ENCODE measurements around the gene RASSF6.
"Not testable (repeated sequence)": the region's sequence is repeated elsewhere in the genome, so short reads cannot be mapped to it uniquely, and the experiment has no call there.

The RASSF6 gene

DNA sequence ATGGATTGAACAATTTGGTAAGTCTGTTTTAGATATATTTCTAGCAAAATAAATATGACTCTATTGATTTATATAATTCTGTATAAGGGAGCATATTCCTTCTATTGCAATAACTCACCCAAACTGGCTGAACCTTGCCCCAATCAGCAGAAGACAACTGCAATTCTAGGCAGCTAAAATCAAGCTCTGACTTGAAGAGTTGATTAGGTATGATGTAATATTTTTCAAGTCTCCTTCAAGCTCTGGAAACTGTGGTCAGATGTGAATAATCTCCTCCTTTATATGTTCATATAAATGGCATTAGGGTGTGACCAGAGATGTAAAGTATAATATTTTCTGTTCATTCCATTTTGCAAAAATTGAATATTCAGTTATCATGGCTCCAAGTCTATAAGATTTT is 8.2 kb downstream of the RASSF6 start:
- no peak for DNase-seq (ENCODE audit: low read depth in 3 of 3)

DNA sequence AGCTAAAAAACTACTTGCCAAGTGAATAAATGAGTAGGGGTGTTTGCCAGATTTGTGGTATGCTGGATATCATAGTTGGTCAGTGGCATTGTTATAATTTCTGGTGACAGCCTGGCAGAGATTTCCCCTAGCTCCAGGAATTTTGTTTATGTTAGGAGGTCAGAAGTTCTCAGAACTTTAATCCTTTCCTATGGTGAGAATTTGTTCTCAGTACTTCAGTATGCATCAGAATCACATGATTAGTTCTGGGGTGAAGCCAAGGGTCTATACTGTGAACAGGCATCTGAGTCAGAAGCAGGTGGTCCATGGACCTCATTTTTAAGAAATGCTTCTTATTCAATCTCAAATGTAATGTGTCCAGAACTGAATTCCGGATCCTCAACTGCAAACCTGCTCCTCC is 10.5 kb downstream of the RASSF6 start:
- DNase-seq (ENCODE audit: low read depth in 3 of 3) = no peak

DNA sequence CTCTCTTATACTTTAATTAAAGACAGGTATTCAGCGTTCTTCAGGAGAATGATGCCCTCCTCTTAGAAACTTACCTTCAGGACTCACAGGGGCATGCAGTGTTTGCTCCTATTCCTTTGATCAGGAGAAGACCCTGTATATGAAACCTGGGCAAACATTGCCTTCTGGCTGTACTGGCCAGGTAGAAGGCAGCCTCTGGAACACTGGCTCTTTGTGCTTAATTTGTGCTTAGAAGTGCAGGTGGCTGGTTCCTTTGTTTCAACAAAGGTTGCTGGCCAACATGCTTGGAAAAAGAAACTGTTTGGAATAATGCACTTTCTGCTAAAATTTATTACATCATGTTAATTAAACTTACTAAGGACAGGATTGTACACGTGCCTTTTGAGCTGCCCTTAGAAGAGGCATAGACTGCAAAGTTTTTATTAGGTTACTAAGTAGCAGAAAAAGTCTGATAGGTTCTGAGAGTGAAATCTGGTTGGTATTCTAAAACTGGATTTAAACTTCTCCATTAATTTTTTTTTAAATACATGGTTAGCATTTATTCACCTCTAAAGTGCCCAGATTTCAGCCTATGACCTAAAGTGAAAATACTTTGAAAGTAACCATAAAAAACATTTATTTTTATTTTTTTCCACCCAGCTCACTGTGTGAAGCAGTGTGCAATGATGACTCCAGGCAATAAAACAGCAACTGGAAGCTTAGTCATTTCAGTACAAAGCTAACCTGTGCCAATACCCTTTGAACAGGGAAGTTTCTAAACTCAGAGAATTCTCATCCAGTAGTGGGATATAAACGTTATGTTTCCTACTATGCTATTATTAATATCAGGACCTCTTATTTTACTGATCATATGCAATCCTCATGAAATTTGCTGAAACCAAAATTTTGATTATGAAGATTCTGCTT is 11.3 kb downstream of the RASSF6 start:
- no peak for DNase-seq (ENCODE audit: low read depth in 3 of 3)

DNA sequence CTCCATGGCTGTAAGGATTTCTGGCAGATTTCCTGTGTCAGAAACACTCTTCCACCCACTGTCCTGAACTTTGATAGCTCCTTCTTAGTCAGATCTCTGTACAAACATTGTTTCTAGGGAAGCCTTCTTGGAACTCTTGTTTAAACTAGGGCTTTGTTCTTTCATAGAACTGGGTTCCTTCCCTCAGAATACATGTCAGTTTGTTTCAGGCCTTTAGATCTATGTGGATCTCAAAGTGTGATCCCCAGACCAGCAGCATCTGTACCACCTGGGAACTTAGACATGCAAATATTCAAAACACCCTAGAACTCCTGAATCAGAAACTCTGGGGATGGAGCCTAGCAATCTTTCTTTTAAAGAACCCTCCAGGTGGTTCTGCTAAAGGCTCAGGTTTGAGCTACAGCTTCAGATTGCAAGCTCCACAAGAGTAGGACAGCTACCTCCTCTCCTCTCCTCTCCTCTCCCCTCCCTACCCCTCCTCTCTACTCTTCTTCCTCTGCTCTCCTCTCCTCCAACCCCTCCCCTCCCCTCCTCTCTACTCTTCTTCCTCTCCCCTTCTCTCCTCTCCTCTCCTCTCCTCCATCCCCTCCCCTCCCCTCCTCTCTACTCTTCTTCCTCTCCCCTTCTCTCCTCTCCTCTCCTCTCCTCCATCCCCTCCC is 12.7 kb downstream of the RASSF6 start:
- DNase-seq (ENCODE audit: low read depth in 3 of 3) = no peak

DNA sequence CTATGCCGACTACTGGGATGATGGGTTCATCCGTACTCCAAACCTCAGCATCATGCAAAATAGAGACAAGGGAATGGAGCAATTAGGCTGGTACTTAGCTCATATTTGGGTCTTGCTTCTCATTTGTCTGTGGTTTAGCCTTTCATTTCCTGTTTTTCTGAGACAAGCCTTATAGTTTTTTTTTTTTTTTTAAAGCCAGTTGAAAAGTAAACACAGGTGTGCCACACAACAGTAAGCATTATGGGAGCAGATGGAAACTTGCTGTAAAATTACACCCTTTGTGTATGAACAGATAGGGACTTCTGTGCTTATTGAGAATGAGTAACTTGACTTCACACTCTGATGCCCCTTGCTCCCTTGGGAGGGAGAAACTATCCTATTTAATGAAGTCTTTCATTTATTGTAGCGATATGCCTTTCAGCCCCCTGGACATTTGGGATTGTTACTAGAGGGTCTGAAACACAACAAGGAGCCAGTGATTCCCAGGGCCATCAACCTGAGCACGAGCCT is 13.7 kb downstream of the RASSF6 start:
- no peak for DNase-seq (ENCODE audit: low read depth in 3 of 3)

DNA sequence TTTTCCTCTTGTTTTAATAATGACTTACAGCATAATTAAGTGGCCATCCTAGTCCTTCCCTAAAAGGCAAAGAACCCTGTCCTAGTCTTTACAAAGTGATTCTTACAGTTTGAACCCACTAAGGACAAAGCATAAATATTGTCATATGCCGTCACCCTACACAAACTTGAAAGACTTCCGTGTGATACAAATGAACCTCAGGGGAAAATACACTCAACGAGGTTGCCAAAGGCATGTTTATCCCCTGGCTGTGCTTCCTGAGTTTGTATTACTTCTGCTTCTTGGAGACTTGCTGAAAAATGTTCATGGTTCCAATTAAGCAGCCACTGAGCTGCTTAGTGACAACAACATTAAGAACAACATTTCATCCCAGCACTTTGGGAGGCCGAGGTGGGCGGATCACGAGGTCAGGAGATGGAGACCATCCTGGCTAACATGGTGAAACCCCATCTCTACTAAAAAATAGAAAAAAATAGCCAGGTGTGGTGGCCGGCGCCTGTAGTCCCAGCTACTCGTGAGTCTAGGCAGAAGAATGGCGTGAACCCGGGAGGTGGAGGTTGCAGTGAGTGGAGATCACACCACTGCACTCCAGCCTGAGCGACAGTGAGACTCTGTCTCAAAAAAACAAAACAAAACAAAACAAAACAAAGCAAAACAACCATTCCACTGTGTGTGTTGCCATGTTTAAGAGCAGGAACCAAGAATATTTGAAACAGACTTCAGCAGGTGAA is 16.2 kb downstream of the RASSF6 start:
- DNase-seq (ENCODE audit: low read depth in 3 of 3) = no peak

DNA sequence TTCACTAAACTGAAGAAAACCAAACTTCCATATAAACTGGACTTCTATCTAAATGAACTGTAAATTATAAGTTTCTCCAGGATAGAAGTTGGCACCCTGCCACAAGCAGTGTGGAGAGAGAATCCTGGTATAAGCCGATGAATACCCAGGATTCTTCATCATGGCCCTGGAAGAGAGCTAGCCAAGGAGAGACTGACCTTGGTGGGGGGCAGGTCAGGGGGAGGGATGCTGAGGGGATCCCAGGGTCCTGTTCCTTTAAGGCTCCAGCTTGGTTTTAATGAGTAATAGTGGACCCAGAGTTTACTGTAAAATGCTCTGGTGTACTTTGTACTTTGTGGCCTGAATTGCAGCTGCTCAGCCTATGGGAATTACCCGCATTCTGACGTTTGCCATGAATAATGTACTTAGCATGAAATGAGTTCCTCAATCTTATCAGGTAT is 16.9 kb downstream of the RASSF6 start:
- DNase-seq (ENCODE audit: low read depth in 3 of 3) = no peak

DNA sequence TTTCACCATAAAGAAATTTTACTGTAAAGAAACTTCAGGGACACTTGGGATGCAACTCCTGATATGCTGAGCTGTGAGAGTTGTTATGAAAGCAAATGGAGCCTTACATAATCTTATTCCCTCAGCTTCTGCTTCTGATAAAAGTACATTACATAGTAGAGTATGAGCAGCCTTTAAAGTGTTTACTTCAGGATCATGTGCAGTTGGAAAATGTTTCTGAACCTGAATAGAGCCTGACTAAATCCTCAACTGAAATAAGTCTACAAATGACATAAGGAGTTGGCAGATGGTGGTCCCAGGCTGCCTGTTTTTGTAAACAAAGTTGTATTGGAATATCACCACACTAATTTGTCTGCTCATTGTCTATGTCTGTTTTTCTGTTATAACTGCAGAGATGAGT is 19.3 kb downstream of the RASSF6 start:
- no peak for DNase-seq (ENCODE audit: low read depth in 3 of 3)

DNA sequence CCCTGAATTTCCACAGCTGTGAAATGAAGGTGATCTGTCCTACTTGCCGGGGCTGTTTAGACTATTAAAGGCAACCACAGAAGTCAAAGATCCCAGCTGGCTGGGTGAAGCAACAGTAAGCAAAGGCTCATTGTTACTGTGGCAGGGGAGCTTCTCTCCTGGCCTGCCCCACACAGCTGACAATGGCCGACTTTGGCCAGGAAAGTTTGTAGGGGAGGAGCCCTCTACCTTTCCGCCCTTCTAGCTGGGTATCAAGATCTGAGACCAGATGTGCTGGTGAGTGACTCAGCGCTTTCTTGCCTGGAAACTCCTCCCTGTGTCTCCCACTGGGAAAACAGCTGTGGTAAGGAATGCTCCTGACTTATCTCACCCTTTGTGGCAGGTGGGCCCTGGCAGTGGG is 21.1 kb downstream of the RASSF6 start:
- DNase-seq (ENCODE audit: low read depth in 3 of 3) = no peak

DNA sequence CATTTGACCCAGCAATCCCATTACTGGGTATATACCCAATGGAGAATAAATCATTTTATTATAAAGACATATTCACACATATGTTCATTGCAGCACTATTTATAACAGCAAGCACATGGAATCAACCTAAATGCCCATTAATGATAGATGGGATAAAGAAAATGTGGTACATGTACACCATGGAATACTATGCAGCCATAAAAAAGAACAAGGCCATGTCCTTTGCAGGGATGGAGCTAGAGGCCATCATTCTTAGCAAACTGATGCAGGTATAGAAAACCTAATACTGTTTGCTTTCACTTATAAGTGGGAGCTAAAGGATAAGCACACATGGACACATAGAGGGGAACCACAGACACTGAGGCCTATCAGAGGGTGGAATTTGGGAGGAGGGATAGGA is 22.6 kb downstream of the RASSF6 start:
- no peak for DNase-seq (ENCODE audit: low read depth in 3 of 3)

DNA sequence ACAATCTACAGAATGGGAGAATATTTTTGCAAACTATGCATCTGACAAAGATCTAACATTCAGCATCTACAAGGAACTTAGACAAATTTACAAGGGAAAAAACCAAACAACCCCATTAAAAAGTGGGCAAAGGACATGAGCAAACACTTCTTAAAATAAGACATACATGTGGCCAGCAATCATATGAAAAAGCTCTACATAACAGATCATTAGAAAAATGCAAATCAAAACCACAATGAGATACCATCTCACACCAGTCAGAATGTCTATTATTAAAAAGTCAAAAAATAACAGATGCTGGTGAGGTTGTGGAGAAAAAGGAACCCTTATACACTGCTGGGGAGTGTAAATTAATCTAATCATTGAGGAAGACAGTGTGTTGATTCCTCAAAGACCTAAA is 23.1 kb downstream of the RASSF6 start:
- DNase-seq (ENCODE audit: low read depth in 3 of 3) = not testable (repeated sequence)

DNA sequence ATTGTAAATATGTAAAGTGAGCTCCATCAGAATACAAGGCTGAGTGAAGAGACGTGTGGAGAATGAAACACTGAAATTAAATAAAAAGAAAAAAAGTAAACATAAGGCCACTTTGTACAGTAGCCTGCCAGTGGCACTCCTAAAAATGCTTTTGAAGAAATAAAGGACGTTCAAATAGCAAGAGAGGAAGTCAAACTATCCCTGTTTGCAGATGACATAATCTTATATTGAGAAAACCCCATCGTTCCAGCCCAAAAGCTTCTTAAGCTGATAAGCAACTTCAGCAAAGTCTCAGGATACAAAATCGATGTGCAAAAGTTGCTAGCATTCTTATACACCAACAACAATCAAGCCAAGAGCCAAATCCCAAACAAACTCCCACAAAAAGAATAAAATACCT is 24.2 kb downstream of the RASSF6 start:
- no peak for DNase-seq (ENCODE audit: low read depth in 3 of 3)

DNA sequence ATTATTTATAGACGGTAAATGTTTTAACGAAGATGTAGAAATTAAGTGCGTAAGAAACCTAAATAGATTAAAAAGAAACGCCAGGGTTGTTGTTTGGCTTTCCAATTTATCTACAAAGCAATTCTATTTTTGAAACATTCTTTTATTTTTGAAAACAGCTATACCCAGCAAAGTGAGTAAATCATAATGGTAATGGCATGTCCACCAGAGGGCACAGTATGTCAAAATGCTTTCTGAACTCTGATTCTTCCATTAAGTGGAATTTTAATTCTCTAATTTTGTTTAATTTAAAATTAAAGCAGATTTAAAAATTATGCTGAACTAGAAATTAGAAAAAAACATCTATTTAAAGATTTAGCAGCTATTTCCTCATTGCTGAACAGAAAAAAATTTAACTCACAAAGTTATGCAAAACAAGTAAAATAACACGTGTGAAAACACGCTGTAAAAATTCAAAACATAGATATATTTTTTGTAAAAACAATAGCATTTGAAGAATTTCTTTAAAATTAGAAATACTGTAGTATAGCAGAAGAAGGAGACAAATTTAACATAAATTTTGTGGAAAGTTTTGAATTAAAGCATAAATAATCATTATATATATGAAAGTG is 26.5 kb downstream of the RASSF6 start:
- no peak for DNase-seq (ENCODE audit: low read depth in 3 of 3)

DNA sequence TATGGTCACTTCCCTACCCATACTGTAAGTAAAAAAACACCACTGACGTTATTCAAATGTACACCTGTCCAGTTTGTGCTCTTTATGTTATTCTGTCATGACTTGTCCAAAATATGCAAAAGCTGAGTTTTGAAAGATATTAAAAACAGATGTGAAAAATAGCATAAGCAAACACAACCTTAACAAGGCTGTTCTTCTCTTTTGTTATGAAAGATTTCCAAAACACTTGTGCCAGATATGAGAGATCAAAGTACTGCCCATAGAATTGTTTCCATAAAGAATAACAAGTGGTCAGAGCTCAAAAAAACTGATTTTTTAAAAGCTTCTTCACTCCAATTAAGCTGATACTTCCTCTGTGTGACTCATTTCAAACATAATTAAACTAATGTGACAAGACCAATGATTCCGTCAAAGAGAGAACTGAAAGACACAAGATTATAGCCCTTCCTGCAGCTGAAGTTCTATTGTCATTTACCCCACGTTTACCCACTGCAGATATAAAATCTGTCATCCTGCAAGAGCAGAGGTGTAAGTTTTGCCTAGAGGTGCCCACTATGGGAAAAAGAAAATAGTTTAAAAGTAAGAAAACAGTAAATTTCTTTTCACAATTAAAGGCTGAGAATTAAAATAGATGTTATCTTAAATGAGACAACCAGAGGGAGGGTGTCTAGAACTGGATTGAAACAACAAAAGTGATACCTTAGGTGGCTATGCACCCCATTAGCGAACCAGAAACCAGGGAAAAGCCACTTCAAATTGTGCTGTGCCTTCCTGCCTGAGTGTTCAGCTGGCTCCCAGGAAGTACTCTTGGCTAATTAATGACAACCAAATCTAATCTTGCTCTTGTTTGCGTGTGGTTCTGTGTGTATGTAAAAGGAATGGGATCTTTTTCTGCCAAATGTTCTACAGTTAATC is 30.1 kb downstream of the RASSF6 start:
- no peak for DNase-seq (ENCODE audit: low read depth in 3 of 3)

DNA sequence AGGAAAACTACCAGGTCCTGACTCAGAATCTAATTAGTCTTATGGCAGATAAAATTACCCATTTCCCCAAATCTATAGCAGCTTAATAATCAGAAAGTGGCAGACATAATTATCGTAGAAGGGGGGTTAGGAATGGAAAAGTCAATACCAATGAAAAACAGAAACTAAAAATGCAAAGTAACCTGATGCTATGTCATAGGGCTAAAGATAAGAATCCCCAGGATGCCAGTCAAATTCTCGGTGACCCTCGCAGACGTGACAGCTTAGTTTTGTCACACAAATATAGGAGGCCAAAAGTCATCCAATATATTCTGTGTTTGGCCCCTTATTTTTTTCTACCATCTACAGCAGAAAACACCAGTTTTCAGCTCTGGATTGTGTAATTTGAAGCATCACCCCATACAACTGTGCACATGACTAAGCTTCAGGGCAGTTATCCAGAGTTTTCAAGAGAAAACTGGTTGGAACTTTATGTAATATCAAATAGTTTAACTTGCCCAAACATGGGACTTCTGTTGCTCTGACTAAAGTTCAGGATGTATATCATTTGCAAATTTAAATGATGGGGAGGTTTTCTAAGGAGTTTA is 30.9 kb downstream of the RASSF6 start:
- no peak for DNase-seq (ENCODE audit: low read depth in 3 of 3)

DNA sequence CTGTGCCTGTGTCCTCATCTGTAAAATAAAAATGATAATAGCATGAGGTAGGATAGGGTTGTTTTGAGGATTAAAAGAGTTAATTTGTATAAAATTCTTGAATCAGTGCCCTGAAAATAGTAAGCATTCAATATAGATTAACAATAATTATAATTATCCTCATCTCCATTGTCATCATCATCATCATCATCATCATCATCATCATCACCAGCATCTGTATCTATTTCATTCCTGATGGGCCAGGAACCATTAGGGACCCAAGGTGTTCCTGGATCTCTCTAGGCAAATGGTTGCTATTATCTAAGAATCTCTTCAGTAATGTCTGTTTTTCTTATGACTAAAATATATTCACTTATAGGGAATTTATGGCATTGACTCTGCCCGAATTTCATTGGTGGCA is 31.6 kb downstream of the RASSF6 start:
- no peak for DNase-seq (ENCODE audit: low read depth in 3 of 3)

DNA sequence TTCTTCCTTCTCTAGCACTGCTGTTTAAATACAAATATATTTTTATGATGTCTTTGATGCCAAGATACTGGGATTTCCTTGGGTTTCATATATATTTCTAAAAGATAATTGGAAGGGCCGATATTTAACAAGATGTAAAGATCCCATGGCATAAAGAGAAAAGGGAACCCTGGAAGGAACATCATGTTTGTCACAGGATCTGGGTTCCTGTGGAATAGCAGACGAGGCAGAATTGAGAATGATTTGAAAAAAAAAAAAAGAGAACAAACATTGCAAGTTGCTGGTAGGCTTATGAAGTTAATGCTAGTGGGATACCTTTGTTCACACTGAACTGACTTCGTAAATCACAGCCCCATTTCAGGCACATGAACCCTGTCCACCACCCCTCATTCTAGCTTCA is 33.6 kb downstream of the RASSF6 start:
- DNase-seq (ENCODE audit: low read depth in 3 of 3) = no peak

DNA sequence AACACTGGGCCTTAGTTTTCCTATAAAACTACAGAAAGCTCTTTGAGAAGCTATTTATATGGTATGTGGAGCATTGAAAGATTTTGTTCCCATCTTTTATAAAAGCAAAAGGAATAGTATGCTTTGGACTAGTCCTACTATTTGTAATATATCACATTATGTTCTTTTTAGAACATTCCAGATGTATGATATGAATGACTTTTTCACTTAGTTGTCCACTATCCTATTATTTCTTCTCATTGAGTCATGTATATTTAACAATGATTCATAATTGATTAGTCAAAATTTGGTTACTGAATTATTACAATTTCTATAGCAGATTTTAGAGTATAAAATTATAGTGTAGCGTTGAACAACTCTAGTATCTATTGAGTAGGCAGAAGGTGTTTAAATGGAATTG is 34.2 kb downstream of the RASSF6 start:
- DNase-seq (ENCODE audit: low read depth in 3 of 3) = no peak

DNA sequence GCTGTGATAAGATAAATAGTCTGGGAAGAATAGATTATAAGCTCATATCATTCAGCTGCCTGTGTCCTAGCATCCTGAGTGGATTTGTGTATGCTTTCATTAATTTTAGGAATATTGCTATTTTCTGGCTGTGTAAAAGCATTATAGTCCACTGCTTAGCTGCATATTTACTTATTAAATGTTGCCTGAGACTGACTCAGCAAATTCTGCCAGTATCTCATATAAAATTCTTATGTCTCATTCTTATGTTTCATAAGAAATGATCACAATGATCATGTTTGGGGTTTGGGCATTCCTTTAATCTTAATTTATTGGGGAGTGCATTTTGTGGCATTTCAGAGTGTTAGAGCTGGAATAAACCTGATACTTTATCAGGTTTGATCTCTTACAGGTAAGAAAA is 34.9 kb downstream of the RASSF6 start:
- DNase-seq (ENCODE audit: low read depth in 3 of 3) = no peak

DNA sequence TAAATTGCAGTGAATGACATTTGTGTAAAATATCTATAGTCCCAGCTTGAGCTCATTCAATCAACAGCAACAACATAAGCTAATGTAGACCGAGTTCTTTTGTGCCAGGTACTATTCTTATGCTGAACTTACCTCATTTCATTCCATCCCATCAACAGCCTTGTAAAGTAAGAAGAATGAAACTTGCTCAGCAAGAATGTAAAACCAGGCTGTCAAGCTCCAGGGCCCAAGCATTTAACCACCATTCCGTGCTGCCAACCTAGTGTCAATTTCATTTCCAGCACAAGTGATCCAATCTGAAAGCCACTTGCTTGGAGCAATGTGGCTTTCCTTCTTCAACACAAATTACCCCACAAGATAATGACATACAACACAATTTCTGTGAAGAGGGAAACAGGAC is 36.6 kb downstream of the RASSF6 start:
- DNase-seq (ENCODE audit: low read depth in 3 of 3) = no peak

DNA sequence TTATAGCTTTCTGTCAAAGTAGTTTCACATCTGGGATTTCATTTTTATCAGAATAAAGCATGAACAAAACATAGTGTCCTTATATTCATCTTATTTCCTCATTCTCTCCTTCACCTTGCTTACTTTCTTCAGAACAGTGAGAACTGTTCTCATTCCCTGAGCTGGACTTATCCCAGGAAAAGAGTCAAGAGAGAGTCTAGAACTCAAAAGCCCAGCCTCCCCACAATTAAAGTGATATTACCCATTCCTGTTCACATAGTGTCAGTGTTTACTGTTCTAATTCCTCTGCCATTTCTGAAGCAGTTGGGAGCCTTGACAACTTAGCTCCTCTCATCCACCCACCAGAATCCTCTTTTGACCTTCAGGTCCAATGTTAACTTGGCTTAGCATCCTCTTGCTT is 42.9 kb downstream of the RASSF6 start:
- no peak for DNase-seq (ENCODE audit: low read depth in 3 of 3)

All from stimulated activated CD4-positive, alpha-beta T cell treated with anti-CD3 and anti-CD28 coated beads, TNF-alpha, amount 100 ng/mL, for 24 hours (primary cell).